T-cell (primary cell): ENCODE measurements around the gene TUBE1. TPM values are rescaled to one million over a fixed set of nuclear protein-coding genes. Genes with fewer than 3 reads are reported as not detected.

Experiments
- ATAC-seq, 4 experiments: fragments of 200-7000 bp in 3 of 4; fragments of 150-1000 bp in 1 of 4; cut with Tn5 transposase; replicated peaks in 1 of 4; 1 replicate in 3 of 4; 2 replicates in 1 of 4; pipeline ENCODE4 v1.10.0; 2021; ENCODE audit warnings: moderate library complexity in 3 of 4, mild to moderate bottlenecking in 2 of 4, moderate number of reproducible peaks in 1 of 4
- CTCF ChIA-PET, 2 donors: fragments of 300-600 bp; sonication (Branson Sonifier 250); formaldehyde crosslinking; loops; one replicate each; lab custom pipeline; 2022; ENCODE audit warnings: antibody characterized with exemption in 2 of 2; lab: Charles Lee
- POLR2A ChIA-PET, 2 donors: fragments of 300-600 bp; sonication (Branson Sonifier 250); formaldehyde crosslinking; loops; one replicate each; lab custom pipeline; 2022; ENCODE audit warnings: antibody characterized with exemption in 2 of 2; lab: Charles Lee
- DNase-seq, 35 experiments: peaks; one replicate each; pipeline versions ENCODE4 v3.0.0 to v3.0.0-alpha.2; 2013 to 2023
- H3K27ac ChIP-seq: one replicate; pipeline ENCODE4 v1.5.1; 2013; ENCODE audit warnings: low read length
- H3K27me3 ChIP-seq, 2 experiments: replicated peaks in 1 of 2; 1 replicate in 1 of 2; 2 replicates in 1 of 2; pipeline versions ENCODE4 v1.6.1 to v1.7.0; 2013; ENCODE audit warnings: low read length in 1 of 2, mixed read lengths in 1 of 2; ENCODE audit not compliant: control insufficient read depth in 2 of 2, insufficient read depth in 2 of 2; ENCODE audit errors: extremely low read depth in 1 of 2
- H3K36me3 ChIP-seq, 2 donors: 1 replicate in 1 of 2; 2 replicates in 1 of 2; pipeline versions ENCODE4 v1.6.1 to v1.7.0; 2013; ENCODE audit warnings: low read length in 1 of 2; ENCODE audit not compliant: control insufficient read depth in 2 of 2, insufficient read depth in 1 of 2; ENCODE audit errors: extremely low read depth in 1 of 2
- H3K4me1 ChIP-seq, 2 experiments: 1 replicate in 1 of 2; 2 replicates in 1 of 2; pipeline versions ENCODE4 v1.6.1 to v1.7.0; 2013; ENCODE audit warnings: low read length in 2 of 2, mixed read lengths in 1 of 2; ENCODE audit not compliant: insufficient read depth in 2 of 2, control insufficient read depth in 1 of 2; ENCODE audit errors: extremely low read depth in 1 of 2
- H3K4me3 ChIP-seq, 2 donors: 1 replicate in 1 of 2; 2 replicates in 1 of 2; pipeline versions ENCODE4 v1.5.1 to v1.7.0; 2013; ENCODE audit warnings: mild to moderate bottlenecking in 2 of 2, low read length in 1 of 2, moderate library complexity in 1 of 2; ENCODE audit not compliant: control insufficient read depth in 1 of 2; ENCODE audit errors: extremely low read depth in 1 of 2
- H3K9me3 ChIP-seq: 2 replicates; pipeline ENCODE4 v1.7.0; 2013
- H3K27ac Mint-ChIP-seq, 2 donors: one replicate each; pipeline ENCODE4 v1.8.0; 2020 to 2021; ENCODE audit warnings: mild to moderate bottlenecking in 2 of 2, mixed read lengths in 2 of 2
- H3K27me3 Mint-ChIP-seq, 2 donors: one replicate each; pipeline ENCODE4 v1.8.0; 2021 to 2022; ENCODE audit warnings: mixed read lengths in 2 of 2
- H3K36me3 Mint-ChIP-seq: one replicate; pipeline ENCODE4 v1.8.0; 2021; ENCODE audit warnings: mixed read lengths
- H3K4me1 Mint-ChIP-seq, 3 donors: one replicate each; pipeline ENCODE4 v1.8.0; 2020 to 2022; ENCODE audit warnings: mixed read lengths in 3 of 3, mild to moderate bottlenecking in 1 of 3
- H3K4me3 Mint-ChIP-seq, 3 donors: one replicate each; pipeline ENCODE4 v1.8.0; 2020 to 2022; ENCODE audit warnings: mild to moderate bottlenecking in 3 of 3, mixed read lengths in 3 of 3, moderate library complexity in 3 of 3
- H3K9me3 Mint-ChIP-seq, 3 donors: one replicate each; pipeline ENCODE4 v1.8.0; 2020 to 2022; ENCODE audit warnings: mixed read lengths in 3 of 3
- WGBS: methylation state at CpG from one replicate; pipeline ENCODE4 v1.1.5; 2013; ENCODE audit warnings: missing lambda C conversion rate; ENCODE audit not compliant: insufficient coverage; 5-methylcytosine and 5-hydroxymethylcytosine counted together
- total RNA-seq, 35 experiments: library from RNA in 6 of 35; stranded (reverse) in 6 of 35; fragments of 120-200 nt in 1 of 35; gene quantifications; one replicate each; pipeline versions ENCODE4 v1.2.1 to v1.2.4 and lab custom pipeline; 2013 to 2026

TUBE1 gene
- total RNA-seq, 5 donors from 2014 or later (not counting 1 experiment from before 2014, with no cell fraction given) = 26.8 to 40.9 (median 33.6) TPM

GRCh38 chr6:112036088-112036637 lies 51.1 kb downstream of the TUBE1 start:
- Histone ChIP-seq H3K27ac (no peak overlapping the region), H3K27me3 (no peaks in the 10 kb centered on the region), H3K36me3 (no peaks in the 10 kb centered on the region), H3K9me3 (no peaks in the 10 kb centered on the region), H3K4me1 (peaks cover 36 to 42% of the 10 kb centered on the region in 2 experiments), H3K4me3 (no peak overlapping the region)
- no peak for ATAC-seq
- CTCF ChIA-PET = no interaction called here
- DNase-seq = no peak
- Mint-ChIP-seq H3K27me3 (no peaks in the 10 kb centered on the region), H3K4me3 (no peak overlapping the region), H3K36me3 (no peaks in the 10 kb centered on the region), H3K9me3 (no peaks in the 10 kb centered on the region), H3K4me1 (peaks cover 49 to 60% (median 56%) of the 10 kb centered on the region in 3 donors), H3K27ac (peak overlapping the region; percentile 77 to 84)
- 90% methylated on average over 1 of the region's 4 CpGs for WGBS
- POLR2A ChIA-PET = no interaction called here

DNA sequence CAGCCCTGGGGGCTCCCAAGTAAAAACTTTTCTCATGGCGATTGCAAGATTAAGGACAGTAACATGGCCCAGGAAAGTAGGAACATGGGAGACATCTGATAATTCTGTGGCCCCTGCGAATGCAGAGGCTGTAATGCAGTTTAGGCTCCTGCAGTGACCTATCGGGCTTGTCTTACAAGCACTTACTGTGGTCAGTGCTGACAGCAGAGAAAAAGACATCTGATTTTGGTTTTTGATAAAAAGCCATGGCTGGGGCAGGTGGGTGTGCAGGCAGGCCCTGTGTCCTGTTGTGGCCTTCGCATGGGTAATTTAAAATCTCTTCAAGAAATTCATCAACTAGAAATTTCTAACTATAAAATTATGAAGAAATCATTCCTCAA lies 52.7 kb downstream of the TUBE1 start:
- ATAC-seq (no peak), DNase-seq (no peak)
- peak overlapping the region; percentile 57 to 76 for H3K27ac Mint-ChIP-seq
- ChIA-PET POLR2A (no interaction called here), CTCF (interaction anchor here in 1 of 2 donors (0.5 kb wide), 1 partner anchor 279 kb away, joined by 3 read pairs; no protein-coding TSS in a partner anchor)
- H3K36me3 Mint-ChIP-seq = no peaks in the 10 kb centered on the region
- H3K36me3 ChIP-seq = no peaks in the 10 kb centered on the region
- WGBS = 92% methylated on average over 3 of the region's 4 CpGs
- peaks cover 60 to 70% (median 68%) of the 10 kb centered on the region in 3 donors for H3K4me1 Mint-ChIP-seq
- no peak overlapping the region for H3K4me3 Mint-ChIP-seq
- H3K27me3 Mint-ChIP-seq = no peaks in the 10 kb centered on the region
- no peaks in the 10 kb centered on the region for H3K9me3 ChIP-seq
- H3K4me3 ChIP-seq = no peak overlapping the region
- H3K9me3 Mint-ChIP-seq = no peaks in the 10 kb centered on the region
- no peaks in the 10 kb centered on the region for H3K27me3 ChIP-seq
- H3K4me1 ChIP-seq = peaks cover 47 to 57% of the 10 kb centered on the region in 2 experiments
- H3K27ac ChIP-seq = no peak overlapping the region

DNA sequence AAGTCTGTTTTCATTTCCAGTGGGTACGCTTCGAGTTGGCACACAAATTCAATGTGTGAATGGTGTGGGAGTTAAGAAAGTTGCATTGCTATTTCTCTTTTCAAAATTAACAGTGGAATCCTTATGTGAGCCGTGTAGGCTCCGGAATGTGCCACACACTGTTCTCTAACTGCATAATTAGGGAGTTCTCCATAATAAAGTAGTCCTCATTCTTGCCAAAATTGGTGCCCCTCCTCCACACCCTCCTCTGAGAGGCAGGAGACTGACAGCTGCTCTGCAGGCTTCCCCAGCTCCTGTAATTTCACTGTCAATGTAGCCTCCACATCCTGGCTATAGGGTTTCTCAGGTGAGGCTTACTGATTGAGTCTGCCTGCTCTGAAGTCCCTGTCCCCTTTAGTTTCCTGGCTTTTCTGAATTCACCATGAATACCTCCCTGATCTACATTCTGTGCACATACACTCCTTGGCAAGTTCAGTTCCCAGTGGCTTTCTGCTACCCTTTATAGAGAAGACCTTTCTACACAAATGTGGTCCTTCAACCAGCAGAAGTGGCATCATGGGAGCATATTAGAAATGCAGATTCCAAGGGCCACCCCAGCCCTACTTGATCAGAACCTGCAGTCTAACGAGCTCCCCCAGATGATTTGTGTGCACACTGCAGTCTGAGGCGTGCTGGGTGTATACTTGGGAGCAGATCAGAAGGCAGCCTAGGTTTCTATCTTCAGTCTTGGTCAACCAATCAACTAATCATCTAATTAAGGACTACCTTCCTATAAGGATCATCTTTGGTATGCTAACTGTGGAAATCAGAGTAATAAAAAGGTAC lies 53.3 kb downstream of the TUBE1 start:
- Mint-ChIP-seq H3K9me3 (no peaks in the 10 kb centered on the region), H3K27me3 (no peaks in the 10 kb centered on the region), H3K27ac (peak overlapping the region; percentile 57 to 76), H3K36me3 (no peaks in the 10 kb centered on the region), H3K4me3 (peak overlapping the region in 1 of 3 donors; percentile 5), H3K4me1 (peaks cover 66 to 71% (median 69%) of the 10 kb centered on the region in 3 donors)
- DNase-seq (no peak), ATAC-seq (peak; percentile 30 to 53 (median 50))
- Histone ChIP-seq H3K36me3 (no peaks in the 10 kb centered on the region), H3K4me3 (no peak overlapping the region), H3K27ac (no peak overlapping the region), H3K9me3 (no peaks in the 10 kb centered on the region), H3K27me3 (no peaks in the 10 kb centered on the region), H3K4me1 (peaks cover 53 to 62% of the 10 kb centered on the region in 2 experiments)
- CTCF ChIA-PET = interaction anchor here (0.6 to 1.3 kb wide), 2 partner anchors 9 kb away, joined by 5 to 9 read pairs; no protein-coding TSS in a partner anchor
- POLR2A ChIA-PET = no interaction called here
- no CpG with 5 or more reads among the region's 6 CpGs for WGBS

DNA sequence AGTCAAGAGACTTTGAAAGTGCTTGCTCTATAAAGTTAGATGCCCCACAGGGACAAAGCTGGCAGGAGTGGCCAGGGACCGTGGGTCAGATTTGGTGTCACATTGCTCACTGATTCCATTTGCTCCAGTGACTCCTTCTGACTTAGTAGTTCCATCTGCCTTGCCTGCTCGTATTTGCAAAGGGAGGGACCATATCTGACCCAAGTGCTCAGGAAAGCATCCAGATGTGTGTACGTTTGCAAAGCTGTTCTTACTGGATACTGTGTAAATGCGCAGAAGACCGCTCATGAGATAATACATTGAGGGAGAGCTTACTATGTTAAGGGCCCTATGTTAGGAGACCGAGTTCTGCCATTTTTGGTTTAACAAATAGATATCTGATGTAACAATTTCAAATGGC lies 54.6 kb downstream of the TUBE1 start:
- Mint-ChIP-seq H3K9me3 (no peaks in the 10 kb centered on the region), H3K4me3 (no peak overlapping the region), H3K27ac (no peak overlapping the region), H3K4me1 (peaks cover 79 to 84% (median 80%) of the 10 kb centered on the region in 3 donors), H3K27me3 (no peaks in the 10 kb centered on the region), H3K36me3 (no peaks in the 10 kb centered on the region)
- ATAC-seq (no peak), DNase-seq (no peak)
- Histone ChIP-seq H3K36me3 (no peaks in the 10 kb centered on the region), H3K9me3 (no peaks in the 10 kb centered on the region), H3K27me3 (no peaks in the 10 kb centered on the region), H3K4me3 (no peak overlapping the region), H3K4me1 (peaks cover 57 to 74% of the 10 kb centered on the region in 2 experiments), H3K27ac (no peak overlapping the region)
- 85% methylated on average over 4 of the region's 6 CpGs for WGBS
- ChIA-PET POLR2A (no interaction called here), CTCF (interaction anchor here (0.7 to 1.5 kb wide), 4 partner anchors 11 to 323 kb away, joined by 3 to 4 read pairs (median 4); no protein-coding TSS in a partner anchor)

DNA sequence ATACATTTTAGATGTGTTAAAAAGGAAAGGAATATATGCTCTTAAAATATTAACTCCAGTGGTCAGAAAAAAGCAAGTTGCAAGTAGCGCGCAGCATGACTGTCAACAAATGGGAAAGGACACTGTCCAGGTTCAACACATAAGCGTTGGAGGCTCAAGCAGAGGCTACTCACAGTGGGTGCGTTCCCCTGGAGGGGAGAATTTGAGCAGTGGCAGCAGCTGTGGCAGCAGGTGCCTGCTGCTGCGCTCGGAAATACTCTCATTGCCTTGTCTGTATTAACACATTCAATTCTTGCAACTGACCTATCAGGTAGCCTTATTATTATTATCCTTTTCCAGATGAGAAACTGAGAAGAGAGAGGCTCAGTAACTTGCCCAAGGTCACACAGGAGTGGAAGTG lies 55.3 kb downstream of the TUBE1 start:
- H3K4me3 Mint-ChIP-seq = no peak overlapping the region
- H3K4me1 ChIP-seq = peaks cover 61 to 77% of the 10 kb centered on the region in 2 experiments
- POLR2A ChIA-PET = no interaction called here

GRCh38 chr6:112030961-112031660 lies 56.2 kb downstream of the TUBE1 start:
- H3K27ac Mint-ChIP-seq = peak overlapping the region; percentile 99
- H3K9me3 Mint-ChIP-seq = no peaks in the 10 kb centered on the region

More for the DNA sequence above, 55.3 kb downstream of the TUBE1 start:
- no peak overlapping the region for H3K27ac Mint-ChIP-seq
- H3K9me3 Mint-ChIP-seq = no peaks in the 10 kb centered on the region
- H3K27me3 ChIP-seq = no peaks in the 10 kb centered on the region
- peaks cover 83 to 87% (median 83%) of the 10 kb centered on the region in 3 donors for H3K4me1 Mint-ChIP-seq
- no peaks in the 10 kb centered on the region for H3K36me3 ChIP-seq
- CTCF ChIA-PET = interaction anchor here in 1 of 2 donors (1.2 to 1.5 kb wide), 3 partner anchors 10 to 322 kb away, joined by 3 to 4 read pairs (median 4); no protein-coding TSS in a partner anchor
- 93% methylated on average over 3 of the region's 6 CpGs for WGBS
- ATAC-seq = no peak
- H3K36me3 Mint-ChIP-seq = no peaks in the 10 kb centered on the region
- no peaks in the 10 kb centered on the region for H3K9me3 ChIP-seq
- DNase-seq = no peak
- H3K27me3 Mint-ChIP-seq = no peaks in the 10 kb centered on the region
- H3K4me3 ChIP-seq = no peak overlapping the region
- no peak overlapping the region for H3K27ac ChIP-seq

More at GRCh38 chr6:112030961-112031660, 56.2 kb downstream of the TUBE1 start:
- Mint-ChIP-seq H3K4me3 (peak overlapping the region in 1 of 3 donors; percentile 60), H3K36me3 (no peaks in the 10 kb centered on the region), H3K4me1 (peaks cover 83 to 88% (median 87%) of the 10 kb centered on the region in 3 donors), H3K27me3 (no peaks in the 10 kb centered on the region)
- Histone ChIP-seq H3K27me3 (no peaks in the 10 kb centered on the region), H3K4me3 (no peak overlapping the region), H3K9me3 (no peaks in the 10 kb centered on the region), H3K27ac (no peak overlapping the region), H3K36me3 (no peaks in the 10 kb centered on the region), H3K4me1 (peaks cover 62 to 78% of the 10 kb centered on the region in 2 experiments)
- WGBS = 80% methylated on average over 1 of the region's 3 CpGs
- ATAC-seq (no peak), DNase-seq (no peak)
- POLR2A ChIA-PET = no interaction called here
- CTCF ChIA-PET = interaction anchor here (0.7 to 1.2 kb wide), 2 partner anchors 11 kb away, joined by 3 read pairs; no protein-coding TSS in a partner anchor
